ENCODE measurements around the gene CALM3. TPM values are rescaled to one million over a fixed set of nuclear protein-coding genes. Genes with fewer than 3 reads are reported as not detected.
A peak's percentile ranks its signal among the peaks of the same experiment; 100 is the strongest.

CALM3 gene
- total RNA-seq, 1 donor = 210 TPM

- no peak overlapping the region for H3K4me3 ChIP-seq (ENCODE audit: low read depth, low read length)
- no peak for DNase-seq (ENCODE audit: low read depth)
- TF ChIP-seq CTCF (IDR thresholded peaks at IDR 0.05; ENCODE audit: insufficient read depth, low read length) = no peak
Measured at GRCh38 chr19:46598372-46598917, 2.7 kb upstream of the CALM3 start.

- peak overlapping the region; percentile 83 for H3K4me3 ChIP-seq (ENCODE audit: low read depth, low read length)
- no peak for TF ChIP-seq CTCF (IDR thresholded peaks at IDR 0.05; ENCODE audit: insufficient read depth, low read length)
- no peak for DNase-seq (ENCODE audit: low read depth)
Measured at GRCh38 chr19:46599716-46600373, 1.3 kb upstream of the CALM3 start.

DNA sequence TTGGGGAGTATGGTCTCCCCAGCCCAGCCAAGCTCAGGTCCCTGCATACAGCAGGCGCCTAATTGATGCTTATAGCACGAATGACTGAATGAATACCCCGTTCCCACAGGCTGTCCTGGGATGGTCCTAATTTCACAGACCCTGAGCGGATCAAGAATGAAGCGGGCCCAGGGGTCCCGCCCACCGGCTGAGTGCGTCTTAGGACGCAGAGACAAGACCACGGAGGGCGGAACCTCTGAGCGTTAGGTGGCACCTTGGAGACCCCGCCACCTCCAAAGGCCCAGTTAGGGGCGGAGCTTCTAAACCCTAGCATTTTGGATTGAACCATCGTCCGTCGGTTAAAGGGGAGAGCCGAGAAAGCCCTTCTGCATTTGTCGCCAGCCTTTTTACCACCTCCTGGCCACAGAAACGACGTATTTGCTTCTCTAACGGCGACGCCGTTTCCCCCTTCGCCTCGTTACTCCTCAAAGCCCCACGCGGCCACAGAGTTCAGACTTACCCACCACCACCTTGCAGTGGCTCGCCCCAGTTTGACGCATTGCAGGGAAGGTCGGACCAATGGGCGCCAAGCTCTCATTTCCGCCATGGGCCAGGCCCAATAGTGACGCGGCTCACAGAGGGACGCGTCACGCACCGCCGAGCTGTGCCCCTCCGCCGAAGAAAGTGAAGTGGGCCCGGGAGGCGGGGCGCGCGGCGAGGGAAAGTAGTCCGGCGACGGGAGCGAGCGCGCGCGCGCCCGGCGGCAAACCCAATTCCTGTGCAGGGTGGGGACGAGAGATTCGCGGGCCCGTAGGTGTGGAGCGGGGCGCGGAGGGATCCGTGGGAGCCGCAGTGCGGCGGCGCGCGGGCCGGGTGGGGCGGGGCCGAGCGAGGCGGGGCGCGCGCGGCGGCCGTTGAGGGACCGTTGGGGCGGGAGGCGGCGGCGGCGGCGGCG lies 479 bp upstream of the CALM3 start:
- peak overlapping the region; percentile 94 for H3K4me3 ChIP-seq (ENCODE audit: low read depth, low read length)
- peak; percentile 99 for DNase-seq (ENCODE audit: low read depth)
- no peak for TF ChIP-seq CTCF (IDR thresholded peaks at IDR 0.05; ENCODE audit: insufficient read depth, low read length)

- DNase-seq (ENCODE audit: low read depth) = peak; percentile 23
- H3K4me3 ChIP-seq (ENCODE audit: low read depth, low read length) = peak overlapping the region; percentile 94
- TF ChIP-seq CTCF (IDR thresholded peaks at IDR 0.05; ENCODE audit: insufficient read depth, low read length) = no peak
Measured at GRCh38 chr19:46602392-46603194, 1.5 kb downstream of the CALM3 start.

- H3K4me3 ChIP-seq (ENCODE audit: low read depth, low read length) = peak overlapping the region; percentile 94
- no peak for TF ChIP-seq CTCF (IDR thresholded peaks at IDR 0.05; ENCODE audit: insufficient read depth, low read length)
- no peak for DNase-seq (ENCODE audit: low read depth)
Measured at GRCh38 chr19:46603195-46603637, 2.1 kb downstream of the CALM3 start.

DNA sequence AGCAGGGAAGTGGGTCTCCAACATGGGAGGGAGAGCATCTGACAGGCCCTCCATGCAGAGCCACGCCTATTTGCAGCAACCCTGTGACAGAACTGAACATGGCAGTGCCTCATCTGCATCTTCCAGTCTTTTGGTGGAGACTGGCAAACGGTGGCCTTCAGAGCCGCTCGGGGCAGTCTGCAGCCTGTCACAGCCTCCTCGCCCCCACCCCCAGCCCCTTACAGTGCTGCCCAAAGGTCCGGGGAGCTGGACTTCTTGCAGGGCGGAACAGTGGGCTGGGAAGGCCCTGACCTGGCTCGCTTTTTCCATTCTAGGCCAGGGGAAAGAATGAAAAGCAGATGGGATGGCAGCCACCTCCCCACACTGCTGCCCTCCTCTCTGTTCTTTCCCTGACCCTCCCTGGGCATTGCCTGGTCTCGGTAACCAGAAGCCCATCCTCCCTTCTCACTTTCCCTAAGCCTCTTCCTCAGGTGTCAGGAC lies 2.7 kb downstream of the CALM3 start:
- no peak for DNase-seq (ENCODE audit: low read depth)
- H3K4me3 ChIP-seq (ENCODE audit: low read depth, low read length) = peak overlapping the region; percentile 94
- no peak for TF ChIP-seq CTCF (IDR thresholded peaks at IDR 0.05; ENCODE audit: insufficient read depth, low read length)

All from fibroblast of the aortic adventitia (primary cell).